ENCODE results near the gene LSAMP. TPM values are rescaled to one million over a fixed set of nuclear protein-coding genes. Genes with fewer than 3 reads are reported as not detected.

LSAMP gene
- polyA plus RNA-seq, 3 donors: not detected

GRCh38 chr3:116181159-116181558 lies 264.1 kb downstream of the LSAMP start:
- H3K27ac Mint-ChIP-seq: no peak overlapping the region
- H4K20me1 ChIP-seq (ENCODE audit: insufficient read depth, low read length): no peaks in the 10 kb centered on the region
- intact Hi-C loops (cut with micrococcal nuclease): no loop called here
- H3K4me2 ChIP-seq (replicated peaks; ENCODE audit: extremely low read depth, low read length, poor library complexity, severe bottlenecking): no peak overlapping the region
- no peaks in the 10 kb centered on the region for H3K4me1 Mint-ChIP-seq
- no peaks in the 10 kb centered on the region for H3K27me3 ChIP-seq (ENCODE audit: control insufficient read depth in 2 of 2, insufficient read depth in 2 of 2, low read length in 2 of 2)
- H3K9me3 Mint-ChIP-seq: peaks cover 0 to 2% (median 0%) of the 10 kb centered on the region in 7 donors
- H3K4me3 ChIP-seq (replicated peaks in 1 of 3; ENCODE audit: low read depth in 2 of 3, low read length in 3 of 3): no peak overlapping the region
- H3K9me3 ChIP-seq (replicated peaks in 1 of 2; ENCODE audit: control insufficient read depth in 1 of 2, insufficient read depth in 1 of 2, low read length in 2 of 2): no peaks in the 10 kb centered on the region
- H3K36me3 ChIP-seq (replicated peaks in 1 of 2; ENCODE audit: control insufficient read depth in 1 of 2, insufficient read depth in 2 of 2, low read length in 2 of 2): no peaks in the 10 kb centered on the region
- H3K9ac ChIP-seq (ENCODE audit: insufficient read depth, low read length, poor library complexity, severe bottlenecking): no peak overlapping the region
- no peak overlapping the region for H3K27ac ChIP-seq (ENCODE audit: low read depth in 1 of 2, low read length in 2 of 2)
- DNase-seq: no peak
- no peaks in the 10 kb centered on the region for H3K36me3 Mint-ChIP-seq
- no peaks in the 10 kb centered on the region for H3K27me3 Mint-ChIP-seq (ENCODE audit: low read depth in 3 of 3)
- H3K4me3 Mint-ChIP-seq: no peak overlapping the region
- no peaks in the 10 kb centered on the region for H3K79me2 ChIP-seq (ENCODE audit: insufficient read depth, low read length)
- no peaks in the 10 kb centered on the region for H3K4me1 ChIP-seq (ENCODE audit: control insufficient read depth in 1 of 2, insufficient read depth in 2 of 2, low read length in 2 of 2)
- H2AFZ ChIP-seq (ENCODE audit: insufficient read depth, low read depth, low read length, poor library complexity, severe bottlenecking): no peak overlapping the region
- TF ChIP-seq CTCF (IDR thresholded peaks at IDR 0.05): no peak

- Histone ChIP-seq H3K4me2 (replicated peaks; ENCODE audit: extremely low read depth, low read length, poor library complexity, severe bottlenecking) (no peak overlapping the region), H4K20me1 (ENCODE audit: insufficient read depth, low read length) (no peaks in the 10 kb centered on the region), H3K9me3 (replicated peaks in 1 of 2; ENCODE audit: control insufficient read depth in 1 of 2, insufficient read depth in 1 of 2, low read length in 2 of 2) (no peaks in the 10 kb centered on the region), H3K4me1 (ENCODE audit: control insufficient read depth in 1 of 2, insufficient read depth in 2 of 2, low read length in 2 of 2) (no peaks in the 10 kb centered on the region), H3K4me3 (replicated peaks in 1 of 3; ENCODE audit: low read depth in 2 of 3, low read length in 3 of 3) (no peak overlapping the region), H3K27me3 (ENCODE audit: control insufficient read depth in 2 of 2, insufficient read depth in 2 of 2, low read length in 2 of 2) (no peaks in the 10 kb centered on the region), H3K36me3 (replicated peaks in 1 of 2; ENCODE audit: control insufficient read depth in 1 of 2, insufficient read depth in 2 of 2, low read length in 2 of 2) (no peaks in the 10 kb centered on the region), H3K9ac (ENCODE audit: insufficient read depth, low read length, poor library complexity, severe bottlenecking) (no peak overlapping the region), H3K79me2 (ENCODE audit: insufficient read depth, low read length) (no peaks in the 10 kb centered on the region), H2AFZ (ENCODE audit: insufficient read depth, low read depth, low read length, poor library complexity, severe bottlenecking) (no peak overlapping the region), H3K27ac (ENCODE audit: low read depth in 1 of 2, low read length in 2 of 2) (no peak overlapping the region)
- peaks cover 0 to 2% (median 0%) of the 10 kb centered on the region in 7 donors for H3K9me3 Mint-ChIP-seq
- intact Hi-C loops (cut with micrococcal nuclease): no loop called here
- H3K4me1 Mint-ChIP-seq: no peaks in the 10 kb centered on the region
- DNase-seq: no peak
- H3K4me3 Mint-ChIP-seq: no peak overlapping the region
- TF ChIP-seq CTCF (IDR thresholded peaks at IDR 0.05): no peak
- H3K27me3 Mint-ChIP-seq (ENCODE audit: low read depth in 3 of 3): no peaks in the 10 kb centered on the region
- no CpG with 5 or more reads among the region's 1 CpG for WGBS (ENCODE audit: insufficient coverage)
- H3K27ac Mint-ChIP-seq: no peak overlapping the region
- no peaks in the 10 kb centered on the region for H3K36me3 Mint-ChIP-seq
Measured at GRCh38 chr3:116179091-116179490, 266.2 kb downstream of the LSAMP start.
